Uterine smooth muscle cell (primary cell): ENCODE results near the gene TNPO3. TPM values are rescaled to one million over a fixed set of nuclear protein-coding genes. Genes with fewer than 3 reads are reported as not detected.

Experiments
- total RNA-seq: library from RNA; depleted of rRNA; stranded (reverse); fragments of >200 nt; gene quantifications from 2 replicates; pipeline ENCODE4 v1.2.3, GENCODE V29; 2014

Gene TNPO3
- total RNA-seq = 76.5 and 90.9 TPM in 2 replicates

DNA sequence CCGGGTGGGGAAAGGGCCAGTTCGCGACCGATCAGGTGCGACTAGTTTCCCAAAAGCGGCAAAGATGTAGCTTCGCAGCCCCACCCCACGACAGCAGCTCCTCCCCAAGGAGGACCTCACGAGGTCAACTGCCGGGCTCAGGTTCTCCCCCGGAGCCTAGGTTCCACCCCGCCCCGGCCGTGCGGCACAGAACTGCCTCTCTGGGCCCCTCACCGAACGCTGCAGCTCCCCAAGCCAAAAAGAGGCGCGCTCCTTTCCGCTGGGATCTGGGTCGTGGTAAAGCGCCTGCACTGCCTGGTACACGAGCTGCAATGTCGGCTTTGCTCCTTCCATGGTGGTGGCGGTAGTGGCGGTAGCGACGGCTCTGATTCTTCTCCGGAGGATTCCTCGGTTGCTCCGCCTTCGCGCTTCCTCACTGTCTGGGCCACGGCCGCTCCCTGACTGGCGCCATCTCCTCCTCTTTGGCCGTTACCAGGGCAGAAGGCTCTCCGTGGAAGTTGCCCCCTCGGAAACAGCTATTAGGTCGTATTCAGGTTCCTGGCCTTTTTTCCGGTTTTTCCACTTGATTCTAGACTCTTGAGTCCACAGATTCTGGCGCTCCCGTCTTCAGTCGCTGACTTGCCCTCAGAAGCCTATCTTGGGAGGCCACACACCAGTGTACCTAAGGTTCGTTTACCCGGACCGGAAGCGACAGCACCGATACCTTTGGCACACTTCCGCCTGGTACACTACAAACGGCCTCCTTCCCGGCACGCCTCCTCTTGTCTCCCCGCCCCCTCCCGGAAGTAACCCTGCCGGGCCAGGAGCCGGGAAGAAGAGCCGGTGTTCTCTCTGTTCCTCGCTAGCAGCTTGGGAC, at the start of gene TNPO3:
TSS of gene TNPO3 (minus strand) at position 674 of the 856 bp plus-strand sequence. CDS start at position 333, 341 bp downstream.

GRCh38 chr7:128937647-128938543, 117.0 kb downstream of the TNPO3 start, which contains the start of gene IRF5:
IRF5 (plus strand) TSS chr7:128937927; CDS start chr7:128942082, 4,155 bp downstream.

GRCh38 chr7:128910569-128910945, 144.4 kb downstream of the TNPO3 start, which contains the start of gene KCP:
KCP (minus strand) TSS chr7:128910709; CDS start chr7:128910676, 33 bp downstream.

Other genes starting within 250 kb of the TNPO3 start
- gene FLNC, start 224.7 kb downstream of the TNPO3 start, total RNA-seq = 286 and 354 TPM in 2 replicates
- gene ATP6V1F, start 192.3 kb downstream of the TNPO3 start, total RNA-seq = 84.0 and 94.6 TPM in 2 replicates
- 0.55 and 5.2 TPM in 2 replicates for gene KCP, start 144.4 kb downstream of the TNPO3 start, total RNA-seq
- gene IRF5, start 117.2 kb downstream of the TNPO3 start, total RNA-seq = 0.11 and 0.37 TPM in 2 replicates
- 0.11 and 0.25 TPM in 2 replicates for gene TSPAN33, start 89.6 kb upstream of the TNPO3 start, total RNA-seq
- gene SMO, start 133.5 kb upstream of the TNPO3 start, total RNA-seq = 10.8 and 29.2 TPM in 2 replicates
- 7.3 and 11.7 TPM in 2 replicates for gene AHCYL2, start 169.9 kb upstream of the TNPO3 start, total RNA-seq